ENCODE data around the gene SECISBP2. TPM values are rescaled to one million over a fixed set of nuclear protein-coding genes. Genes with fewer than 3 reads are reported as not detected.

The SECISBP2 gene
- total and polyA plus RNA-seq, 9 donors, result 31.2 to 87.6 (median 51.1) TPM

- H3K4me1 ChIP-seq (ENCODE audit: insufficient read depth), result no peaks in the 10 kb centered on the region
- DNase-seq, result peak in 2 of 5 donors; percentile 1 to 3
- no peak overlapping the region for H3K27ac ChIP-seq
- intact Hi-C loops (cut with DNase I), result no loop called here
- no peak for TF ChIP-seq EP300 (IDR thresholded peaks at IDR 0.05)
- TF ChIP-seq CTCF (IDR thresholded peaks at IDR 0.05), result no peak
- no peak for TF ChIP-seq POLR2A (IDR thresholded peaks at IDR 0.05)
- no peaks in the 10 kb centered on the region for H3K36me3 ChIP-seq
- H3K27me3 ChIP-seq, result no peaks in the 10 kb centered on the region
- H3K9me3 ChIP-seq, result no peaks in the 10 kb centered on the region
- 86 to 91% (median 88%) methylated on average over 3 of the region's 3 CpGs for WGBS, 3 donors
- no peak overlapping the region for H3K4me3 ChIP-seq
Measured at GRCh38 chr9:89366711-89367110, 48.4 kb downstream of the SECISBP2 start.

- H3K9me3 ChIP-seq, result no peaks in the 10 kb centered on the region
- H3K4me1 ChIP-seq (ENCODE audit: insufficient read depth), result no peaks in the 10 kb centered on the region
- no peaks in the 10 kb centered on the region for H3K36me3 ChIP-seq
- TF ChIP-seq CTCF (IDR thresholded peaks at IDR 0.05) (no peak), EP300 (IDR thresholded peaks at IDR 0.05) (no peak), POLR2A (IDR thresholded peaks at IDR 0.05) (no peak)
- H3K27me3 ChIP-seq, result no peaks in the 10 kb centered on the region
- no peak overlapping the region for H3K4me3 ChIP-seq
- 89 to 93% (median 90%) methylated on average over 4 of the region's 4 CpGs for WGBS, 3 donors
- no peak overlapping the region for H3K27ac ChIP-seq
- intact Hi-C loops (cut with DNase I), result no loop called here
- DNase-seq, result peak in 1 of 5 donors; percentile 20
Measured at GRCh38 chr9:89367281-89367680, 49.0 kb downstream of the SECISBP2 start.

GRCh38 chr9:89367726-89368437, 49.6 kb downstream of the SECISBP2 start:
- no peak for DNase-seq
- WGBS, 3 donors, result 70 to 76% (median 71%) methylated on average over 14 of the region's 14 CpGs
- TF ChIP-seq CTCF (IDR thresholded peaks at IDR 0.05), result no peak
- TF ChIP-seq EP300 (IDR thresholded peaks at IDR 0.05), result no peak
- no peak for TF ChIP-seq POLR2A (IDR thresholded peaks at IDR 0.05)
- H3K36me3 ChIP-seq, result no peaks in the 10 kb centered on the region
- no peaks in the 10 kb centered on the region for H3K27me3 ChIP-seq
- no peaks in the 10 kb centered on the region for H3K9me3 ChIP-seq
- H3K27ac ChIP-seq, result no peak overlapping the region
- H3K4me3 ChIP-seq, result no peak overlapping the region
- intact Hi-C loops (cut with DNase I), result no loop called here
- H3K4me1 ChIP-seq (ENCODE audit: insufficient read depth), result no peaks in the 10 kb centered on the region

GRCh38 chr9:89368550-89368949, 50.2 kb downstream of the SECISBP2 start:
- intact Hi-C loops (cut with DNase I), result no loop called here
- DNase-seq, result no peak

GRCh38 chr9:89368978-89369377, 50.7 kb downstream of the SECISBP2 start:
- no peak for TF ChIP-seq EP300 (IDR thresholded peaks at IDR 0.05)
- no peak for TF ChIP-seq POLR2A (IDR thresholded peaks at IDR 0.05)
- TF ChIP-seq CTCF (IDR thresholded peaks at IDR 0.05), result no peak
- H3K27me3 ChIP-seq, result no peaks in the 10 kb centered on the region
- intact Hi-C loops (cut with DNase I), result no loop called here
- H3K4me1 ChIP-seq (ENCODE audit: insufficient read depth), result no peaks in the 10 kb centered on the region
- no peak overlapping the region for H3K27ac ChIP-seq
- no peaks in the 10 kb centered on the region for H3K36me3 ChIP-seq
- no peaks in the 10 kb centered on the region for H3K9me3 ChIP-seq
- no peak for DNase-seq
- WGBS, 3 donors, result 86 to 88% (median 87%) methylated on average over 8 of the region's 8 CpGs
- H3K4me3 ChIP-seq, result no peak overlapping the region

More at GRCh38 chr9:89368550-89368949, 50.2 kb downstream of the SECISBP2 start:
- H3K27ac ChIP-seq, result no peak overlapping the region
- 82 to 89% (median 86%) methylated on average over 7 of the region's 7 CpGs for WGBS, 3 donors
- no peaks in the 10 kb centered on the region for H3K36me3 ChIP-seq
- H3K4me3 ChIP-seq, result no peak overlapping the region
- H3K9me3 ChIP-seq, result no peaks in the 10 kb centered on the region
- no peak for TF ChIP-seq POLR2A (IDR thresholded peaks at IDR 0.05)
- no peaks in the 10 kb centered on the region for H3K27me3 ChIP-seq
- H3K4me1 ChIP-seq (ENCODE audit: insufficient read depth), result no peaks in the 10 kb centered on the region

Measured in ovary (tissue), 9 donors.